Globus pallidus (tissue), 1 donor: ENCODE data around the gene GALNT14.

Experiments used
- DNase-seq: peaks from one replicate; pipeline ENCODE4 v3.0.0-alpha.2; 2015; ENCODE audit warnings: low spot score

GALNT14 gene

GRCh38 chr2:30899516-30900054, 238.7 kb downstream of the GALNT14 start:
- no peak for DNase-seq

- DNase-seq: no peak
These were observed 240.7 kb downstream of the GALNT14 start for GRCh38 chr2:30897539-30897938.

- no peak for DNase-seq
These were observed 243.6 kb downstream of the GALNT14 start for GRCh38 chr2:30894498-30895119.

- no peak for DNase-seq
These were observed 249.3 kb downstream of the GALNT14 start for GRCh38 chr2:30888852-30889409.

- DNase-seq: no peak
These were observed 252.2 kb downstream of the GALNT14 start for GRCh38 chr2:30886080-30886479.

- DNase-seq: no peak
These were observed 254.4 kb downstream of the GALNT14 start for GRCh38 chr2:30883822-30884221.

DNA sequence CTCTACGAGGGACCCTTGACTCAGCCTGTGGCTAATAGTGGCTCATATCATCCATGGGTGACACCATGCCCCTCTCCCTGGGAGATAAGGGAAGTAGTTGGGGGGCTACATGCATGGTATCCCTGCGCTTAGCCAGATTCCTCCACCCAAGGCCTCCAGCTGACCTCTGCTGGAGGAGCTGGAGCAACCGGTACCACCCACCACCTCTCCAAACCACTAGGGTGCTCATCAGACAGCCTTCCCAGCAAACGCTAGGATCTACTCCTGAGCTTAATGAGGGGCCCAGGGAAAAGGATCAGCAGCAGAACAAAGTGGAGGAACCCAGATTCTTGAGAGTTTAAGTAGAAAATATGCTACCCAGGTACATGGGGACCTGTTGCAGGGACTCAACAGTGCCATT, 255.1 kb downstream of the GALNT14 start:
- no peak for DNase-seq

GRCh38 chr2:30880516-30880915, 257.7 kb downstream of the GALNT14 start:
- no peak for DNase-seq

GRCh38 chr2:30877833-30878232, 260.4 kb downstream of the GALNT14 start:
- DNase-seq: no peak

GRCh38 chr2:30872797-30873196, 265.4 kb downstream of the GALNT14 start:
- DNase-seq: no peak

GRCh38 chr2:30871980-30872789, 266.1 kb downstream of the GALNT14 start:
- DNase-seq: no peak

- DNase-seq: no peak
These were observed 266.8 kb downstream of the GALNT14 start for GRCh38 chr2:30871440-30871839.

DNA sequence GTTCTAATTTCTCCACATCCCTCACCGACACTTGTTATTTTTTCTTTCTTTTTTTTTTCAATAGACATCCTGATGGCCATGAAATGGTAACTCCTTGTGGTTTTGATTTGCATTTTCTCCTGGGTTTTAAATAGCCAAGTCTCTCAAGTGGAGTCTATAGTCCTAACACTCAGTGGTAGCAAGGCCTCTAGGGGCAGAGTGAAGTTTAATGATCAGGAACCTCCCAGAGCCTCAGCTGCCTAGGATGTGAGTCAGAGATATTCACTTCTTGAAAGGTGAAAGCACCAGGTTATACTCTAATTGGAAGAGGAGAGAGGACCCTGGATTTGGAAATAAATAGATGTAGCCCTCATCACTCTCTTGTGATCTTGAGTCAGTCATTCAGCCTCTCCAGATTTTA, 268.3 kb downstream of the GALNT14 start:
- DNase-seq: no peak

- no peak for DNase-seq
These were observed 270.9 kb downstream of the GALNT14 start for GRCh38 chr2:30867385-30867784.

GRCh38 chr2:30866974-30867373, 271.3 kb downstream of the GALNT14 start:
- no peak for DNase-seq

DNA sequence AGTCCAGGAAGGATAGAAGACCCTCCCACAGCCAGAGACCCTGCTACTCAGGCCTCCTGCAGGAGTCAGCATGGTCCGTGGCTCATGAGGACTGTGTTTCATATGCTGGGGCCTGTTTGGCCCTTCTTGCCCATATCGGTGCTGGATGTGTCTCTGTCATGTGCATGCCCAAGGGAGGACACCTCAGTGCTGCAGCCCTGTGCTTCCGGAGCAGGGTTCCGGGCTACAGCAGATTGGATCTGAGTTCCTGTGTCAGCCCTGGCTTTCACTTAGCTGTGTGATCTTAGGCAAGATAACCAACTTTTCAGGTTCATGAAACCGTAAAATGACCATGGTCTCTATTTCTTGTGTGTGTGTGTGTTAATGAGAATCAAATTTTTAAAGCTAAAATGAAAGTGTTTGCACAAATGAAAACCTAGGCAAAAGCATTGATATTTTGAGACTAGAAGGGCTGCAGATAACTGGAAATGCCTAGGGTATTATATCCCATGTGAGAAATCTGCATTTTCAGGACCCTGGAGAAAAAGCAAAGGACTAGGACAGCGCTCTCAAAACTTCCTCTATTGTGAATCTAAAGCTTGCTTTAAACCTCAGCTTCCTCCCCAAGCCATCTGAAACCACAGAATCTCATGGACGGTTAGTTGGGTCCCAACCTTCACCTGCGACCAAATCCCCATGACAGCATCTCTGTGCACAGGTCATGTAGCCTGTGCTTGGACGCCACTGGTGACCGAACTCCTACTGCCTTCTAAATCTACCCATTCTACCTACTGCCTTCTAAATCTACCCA, 272.2 kb downstream of the GALNT14 start:
- no peak for DNase-seq

- DNase-seq: no peak
These were observed 273.0 kb downstream of the GALNT14 start for GRCh38 chr2:30865243-30865642.

DNA sequence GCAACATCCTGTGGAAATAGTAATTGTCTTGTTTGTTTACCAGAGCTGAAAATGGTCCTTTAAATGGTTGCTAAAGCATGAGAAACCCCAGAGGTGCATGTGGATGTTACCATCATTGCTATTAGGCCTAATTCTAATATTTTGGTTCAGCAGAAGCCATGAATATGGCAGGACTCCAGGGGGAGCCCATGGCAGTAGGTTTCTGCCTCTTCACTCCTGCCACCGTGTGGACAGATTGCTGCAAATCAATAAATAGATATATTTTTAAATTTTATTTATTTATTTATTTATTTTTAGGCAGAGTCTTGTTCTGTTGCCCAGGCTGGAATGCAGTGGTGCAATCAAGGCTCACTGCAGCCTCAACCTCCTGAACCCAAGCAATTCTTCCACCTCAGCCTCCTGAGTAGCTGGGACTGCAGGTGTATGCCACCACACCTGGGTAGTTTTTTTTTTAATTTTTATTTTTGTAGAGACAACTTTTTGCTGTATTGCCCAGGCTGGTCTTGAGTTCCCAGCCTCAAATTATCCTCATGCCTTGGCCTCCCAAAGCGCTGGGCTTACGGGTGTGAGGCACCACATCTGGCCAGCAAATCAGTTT, 276.1 kb downstream of the GALNT14 start:
- peak; percentile 78 for DNase-seq

- no peak for DNase-seq
These were observed 277.5 kb downstream of the GALNT14 start for GRCh38 chr2:30860726-30861125.
